HCT116 (cell line): ENCODE data around the gene SLC12A7. TPM values are rescaled to one million over a fixed set of nuclear protein-coding genes. Genes with fewer than 3 reads are reported as not detected.

Experiments
- ATAC-seq: fragments of 200-7000 bp; cut with Tn5 transposase; 2 replicates; pipeline ENCODE4 v1.9.1; 2020; ENCODE audit warnings: mild to moderate bottlenecking, moderate library complexity
- BruUV-seq: library from RNA; stranded (reverse); fragments of 400-500 nt; replicated peaks from 2 replicates; lab custom pipeline; 2021; lab: Mats Ljungman, UMichigan
- CTCF ChIA-PET: fragments of 300-600 bp; sonication (Branson Sonifier 250); formaldehyde crosslinking; loops from one replicate; lab custom pipeline; 2021; ENCODE audit warnings: antibody characterized with exemption; lab: Charles Lee
- POLR2A ChIA-PET: fragments of 300-600, 350-600 bp; sonication (Branson Sonifier 250); formaldehyde crosslinking; loops from one replicate; lab custom pipeline; 2021; ENCODE audit warnings: antibody characterized with exemption; lab: Charles Lee
- RAD21 ChIA-PET, 2 experiments: fragments of 300-600 bp; sonication (Branson Sonifier 250); formaldehyde crosslinking; loops; one replicate each; lab custom pipeline; 2023; ENCODE audit warnings: low total read pairs in 2 of 2; ENCODE audit not compliant: uncharacterized antibody in 2 of 2, unreplicated experiment in 2 of 2, low non-redundant PET in 1 of 2; lab: Charles Lee
- DNase-seq: peaks from one replicate; pipeline ENCODE4 v3.0.0-alpha.2; 2010; ENCODE audit warnings: low read depth, low spot score
- H2AFZ ChIP-seq: fragments of 200-600 bp; shearing (Covaris generic), sonication (generic); 2 replicates; pipeline ENCODE4 v1.6.1; 2017; ENCODE audit warnings: low read depth, mixed run types, mixed read lengths, antibody characterized with exemption, low read length; ENCODE audit not compliant: poor library complexity, severe bottlenecking
- H3K27ac ChIP-seq: 2 replicates; pipeline ENCODE4 v1.5.1; 2012; ENCODE audit warnings: low read depth, low read length
- H3K27me3 ChIP-seq: fragments of 200-600 bp; sonication (generic); 2 replicates; pipeline ENCODE4 v1.6.1; 2016; ENCODE audit warnings: mixed run types, low read length, mixed read lengths; ENCODE audit not compliant: insufficient read depth
- H3K36me3 ChIP-seq, 2 experiments: fragments of 200-500 bp in 1 of 2; fragments of 200-600 bp in 1 of 2; sonication (Bioruptor generic) in 1 of 2; sonication (generic) in 1 of 2; 2 replicates each; pipeline versions ENCODE4 v1.5.1 to v1.6.1; 2014 to 2016; ENCODE audit warnings: low read length in 2 of 2, inconsistent platforms in 1 of 2, mixed read lengths in 1 of 2, mixed run types in 1 of 2; ENCODE audit not compliant: insufficient read depth in 2 of 2, control insufficient read depth in 1 of 2
- H3K4me1 ChIP-seq, 2 experiments: fragments of 200-600 bp in 1 of 2; sonication (generic) in 1 of 2; 2 replicates each; pipeline versions ENCODE4 v1.5.1 to v1.6.1; 2012 to 2017; ENCODE audit warnings: low read length in 2 of 2, inconsistent platforms in 1 of 2, mild to moderate bottlenecking in 1 of 2, mixed read lengths in 1 of 2, mixed run types in 1 of 2, moderate library complexity in 1 of 2; ENCODE audit not compliant: insufficient read depth in 2 of 2, control insufficient read depth in 1 of 2
- H3K4me2 ChIP-seq: fragments of 200-600 bp; sonication (generic); 2 replicates; pipeline ENCODE4 v1.6.1; 2017; ENCODE audit warnings: mixed run types, low read length, mixed read lengths
- H3K4me3 ChIP-seq, 2 experiments: fragments of 200-600 bp in 1 of 2; sonication (generic) in 1 of 2; replicated peaks in 1 of 2; 2 replicates each; pipeline ENCODE4 v1.5.1; 2011 to 2016; ENCODE audit warnings: low read length in 2 of 2, control low read depth in 1 of 2, low read depth in 1 of 2, mild to moderate bottlenecking in 1 of 2, mixed read lengths in 1 of 2, mixed run types in 1 of 2
- H3K79me2 ChIP-seq: fragments of 200-600 bp; sonication (generic); 2 replicates; pipeline ENCODE4 v1.6.1; 2017; ENCODE audit warnings: mild to moderate bottlenecking, mixed run types, low read length, moderate library complexity, mixed read lengths; ENCODE audit not compliant: insufficient read depth
- H3K9ac ChIP-seq: fragments of 200-600 bp; sonication (generic); 2 replicates; pipeline ENCODE4 v1.6.1; 2016; ENCODE audit warnings: low read length, mixed read lengths
- H3K9me2 ChIP-seq: fragments of 200-600 bp; sonication (generic), shearing (Covaris generic); 2 replicates; pipeline ENCODE4 v1.6.1; 2017; ENCODE audit warnings: mixed run types, mild to moderate bottlenecking, moderate library complexity; ENCODE audit not compliant: insufficient read depth
- H3K9me3 ChIP-seq, 2 experiments: fragments of 200-500 bp in 1 of 2; fragments of 200-600 bp in 1 of 2; sonication (Bioruptor generic) in 1 of 2; sonication (generic) in 1 of 2; 2 replicates each; pipeline ENCODE4 v1.6.1; 2014 to 2017; ENCODE audit warnings: low read length in 2 of 2, mixed read lengths in 2 of 2, inconsistent platforms in 1 of 2, low read depth in 1 of 2, mild to moderate bottlenecking in 1 of 2, mixed run types in 1 of 2, moderate library complexity in 1 of 2; ENCODE audit not compliant: control insufficient read depth in 1 of 2, insufficient read depth in 1 of 2
- H4K20me1 ChIP-seq: fragments of 200-600 bp; sonication (generic), shearing (Covaris generic); 2 replicates; pipeline ENCODE4 v1.6.1; 2017; ENCODE audit warnings: mixed run types, mild to moderate bottlenecking, moderate library complexity; ENCODE audit not compliant: insufficient read depth
- CBX3 ChIP-seq: IDR thresholded peaks from 2 replicates; pipeline ENCODE4 v1.6.1; 2012; ENCODE audit warnings: low read depth
- CEBPB ChIP-seq: IDR thresholded peaks from 2 replicates; pipeline ENCODE4 v1.6.1; 2012; ENCODE audit warnings: low read depth
- CTCF ChIP-seq, 3 experiments: fragments of 200-600 bp in 1 of 3; sonication (generic) in 1 of 3; IDR thresholded peaks in 2 of 3; conservative IDR thresholded peaks in 1 of 3; 2 replicates each; pipeline ENCODE4 v1.5.1; 2012 to 2017; ENCODE audit warnings: low read depth in 2 of 3, low read length in 2 of 3, antibody characterized with exemption in 1 of 3, borderline replicate concordance in 1 of 3, control low read depth in 1 of 3, mild to moderate bottlenecking in 1 of 3, mixed read lengths in 1 of 3, mixed run types in 1 of 3, moderate library complexity in 1 of 3; ENCODE audit not compliant: insufficient read depth in 1 of 3
- EZH2 ChIP-seq: fragments of 200-600 bp; sonication (generic); IDR thresholded peaks from 2 replicates; pipeline ENCODE4 v1.6.1; 2017; ENCODE audit warnings: antibody characterized with exemption, mixed run types
- FOSL1 ChIP-seq: IDR thresholded peaks from 2 replicates; pipeline ENCODE4 v1.6.1; 2012; ENCODE audit warnings: low read depth
- SIN3A ChIP-seq: IDR thresholded peaks from 2 replicates; pipeline ENCODE4 v1.6.1; 2012; ENCODE audit warnings: low read depth
- SRF ChIP-seq: IDR thresholded peaks from 2 replicates; pipeline ENCODE4 v1.6.1; 2012; ENCODE audit warnings: low read depth
- TCF7L2 ChIP-seq: IDR thresholded peaks from 2 replicates; pipeline ENCODE4 v1.7.0; 2011; ENCODE audit warnings: borderline replicate concordance, inconsistent platforms; ENCODE audit not compliant: insufficient read depth, insufficient read length; ENCODE audit errors: extremely low read depth
- intact Hi-C: fragments of 100-400 bp; cut with micrococcal nuclease; formaldehyde crosslinking; loops from 2 replicates; pipeline ENCODE4 v1.10.0; 2022
- total RNA-seq: library from RNA; stranded (reverse); gene quantifications from one replicate; pipeline ENCODE4 v1.2.1, GENCODE V29; 2021; ENCODE audit not compliant: unreplicated experiment
- TF ChIP-seq, protein P1 (sequence below): IDR thresholded peaks from 2 replicates; pipeline ENCODE4 v1.6.1; 2011; ENCODE audit warnings: mild to moderate bottlenecking, low read length, moderate library complexity; ENCODE audit not compliant: insufficient replicate concordance; ENCODE audit errors: extremely low read depth
- TF ChIP-seq, protein P2 (sequence below): IDR thresholded peaks from 2 replicates; pipeline ENCODE4 v1.6.1; 2012

The SLC12A7 gene
- total RNA-seq, 1 experiment from 2014 or later = 29.6 TPM

DNA sequence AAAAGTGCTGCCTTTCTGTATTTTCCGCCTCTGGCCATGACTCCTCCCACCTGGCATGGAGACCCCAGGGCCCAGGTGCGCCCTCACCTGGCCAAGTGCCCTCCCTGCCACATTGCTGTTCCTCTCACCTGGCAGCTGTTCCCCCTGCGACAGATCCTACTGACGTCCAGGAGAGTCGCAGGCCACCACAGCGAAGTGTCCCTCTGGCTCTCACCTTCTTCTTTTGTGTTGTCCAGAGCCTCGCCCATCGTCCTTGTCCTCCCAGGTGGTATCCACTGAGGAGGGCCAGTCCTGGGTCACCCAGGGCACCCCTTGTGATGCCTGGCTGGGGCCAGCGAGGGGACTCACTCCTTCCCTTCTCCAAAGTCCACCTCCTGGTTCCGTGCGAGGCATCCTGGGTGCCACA is 100.6 kb downstream of the SLC12A7 start:
- BruUV-seq = no TSS peak
- peaks cover 0 to 4% of the 10 kb centered on the region in 2 experiments; a peak in 1 of 4 replicates for H3K36me3 ChIP-seq
- peak; percentile 70 for ATAC-seq
- TF ChIP-seq CBX3 (no peak), CTCF (IDR thresholded peaks at IDR 0.05 in 2 of 3, conservative IDR thresholded peaks at IDR 0.05 in 1 of 3; ENCODE audit: borderline replicate concordance in 1 of 3, insufficient read depth in 1 of 3, low read depth in 2 of 3, low read length in 2 of 3) (peak in 2 of 3 experiments; percentile 88 to 97; a peak in 4 of 6 replicates)
- no peaks in the 10 kb centered on the region; the same call in 1 of the 2 replicates for H4K20me1 ChIP-seq
- ChIA-PET CTCF (interaction anchor here (0.9 to 2.3 kb wide), 9 partner anchors 9 to 163 kb away, joined by 3 to 28 read pairs (median 6); no protein-coding TSS in a partner anchor), POLR2A (interaction anchor here (1.7 kb wide), 1 partner anchor 156 kb away, joined by 4 read pairs; no protein-coding TSS in a partner anchor), RAD21 (interaction anchor here in 1 of 2 experiments (1.0 kb wide), 1 partner anchor 76 kb away, joined by 4 read pairs; no protein-coding TSS in a partner anchor)
- H3K27me3 ChIP-seq = no peaks in the 10 kb centered on the region
- intact Hi-C loops = loop anchor here (1.0 kb wide), 1 partner anchor 88 kb away; no protein-coding TSS in a partner anchor
- no peak overlapping the region for H3K27ac ChIP-seq
- no peaks in the 10 kb centered on the region for H3K9me3 ChIP-seq
- no peak overlapping the region for H3K4me3 ChIP-seq
- H3K4me2 ChIP-seq = peak overlapping the region; percentile 77
- H2AFZ ChIP-seq = no peak overlapping the region
- no peak overlapping the region for H3K9ac ChIP-seq
- no peaks in the 10 kb centered on the region for H3K9me2 ChIP-seq
- H3K79me2 ChIP-seq = no peaks in the 10 kb centered on the region
- no peak for DNase-seq
- peaks cover 17 to 35% of the 10 kb centered on the region in 2 experiments for H3K4me1 ChIP-seq

DNA sequence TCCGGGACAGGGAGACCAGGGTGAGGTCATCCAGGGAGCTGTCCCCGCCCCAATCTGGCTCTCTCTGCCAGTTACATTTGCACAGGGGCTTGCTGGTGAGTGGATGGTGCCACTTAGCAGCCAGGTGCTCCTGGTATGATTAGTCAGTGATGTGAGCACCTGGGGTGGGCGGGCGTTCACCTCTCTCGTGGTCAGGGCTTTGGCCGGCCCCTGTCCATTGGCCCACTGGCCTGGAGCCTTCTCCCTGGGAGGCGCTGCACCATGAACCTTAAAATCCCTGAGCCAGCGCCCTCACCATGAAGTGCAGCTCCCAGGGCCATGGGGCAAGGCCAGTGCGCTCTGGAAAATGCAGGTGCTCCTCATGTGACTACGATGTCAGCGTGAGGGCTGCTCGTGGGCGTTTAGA is 101.2 kb downstream of the SLC12A7 start:
- ChIA-PET CTCF (interaction anchor here (0.9 to 2.3 kb wide), 9 partner anchors 9 to 163 kb away, joined by 3 to 28 read pairs (median 6); no protein-coding TSS in a partner anchor), POLR2A (interaction anchor here (0.6 to 1.7 kb wide), 2 partner anchors 11 to 157 kb away, joined by 3 to 4 read pairs; no protein-coding TSS in a partner anchor), RAD21 (interaction anchor here in 1 of 2 experiments (1.0 kb wide), 1 partner anchor 76 kb away, joined by 4 read pairs; no protein-coding TSS in a partner anchor)
- no peak overlapping the region for H2AFZ ChIP-seq
- H3K27ac ChIP-seq = no peak overlapping the region; the same call in 1 of the 2 replicates
- BruUV-seq = no TSS peak
- H3K36me3 ChIP-seq = 0 out of 4 replicates have a peak, but pooled peaks cover 0 to 4% of the 10 kb centered on the region in 2 experiments
- TF ChIP-seq CEBPB = no peak
- no peak for TF ChIP-seq EZH2
- TF ChIP-seq, protein P1, sequence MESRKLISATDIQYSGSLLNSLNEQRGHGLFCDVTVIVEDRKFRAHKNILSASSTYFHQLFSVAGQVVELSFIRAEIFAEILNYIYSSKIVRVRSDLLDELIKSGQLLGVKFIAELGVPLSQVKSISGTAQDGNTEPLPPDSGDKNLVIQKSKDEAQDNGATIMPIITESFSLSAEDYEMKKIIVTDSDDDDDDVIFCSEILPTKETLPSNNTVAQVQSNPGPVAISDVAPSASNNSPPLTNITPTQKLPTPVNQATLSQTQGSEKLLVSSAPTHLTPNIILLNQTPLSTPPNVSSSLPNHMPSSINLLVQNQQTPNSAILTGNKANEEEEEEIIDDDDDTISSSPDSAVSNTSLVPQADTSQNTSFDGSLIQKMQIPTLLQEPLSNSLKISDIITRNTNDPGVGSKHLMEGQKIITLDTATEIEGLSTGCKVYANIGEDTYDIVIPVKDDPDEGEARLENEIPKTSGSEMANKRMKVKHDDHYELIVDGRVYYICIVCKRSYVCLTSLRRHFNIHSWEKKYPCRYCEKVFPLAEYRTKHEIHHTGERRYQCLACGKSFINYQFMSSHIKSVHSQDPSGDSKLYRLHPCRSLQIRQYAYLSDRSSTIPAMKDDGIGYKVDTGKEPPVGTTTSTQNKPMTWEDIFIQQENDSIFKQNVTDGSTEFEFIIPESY = no peak
- no peak for TF ChIP-seq SRF
- TF ChIP-seq TCF7L2 = no peak
- no peak for TF ChIP-seq CBX3
- TF ChIP-seq, protein P2, sequence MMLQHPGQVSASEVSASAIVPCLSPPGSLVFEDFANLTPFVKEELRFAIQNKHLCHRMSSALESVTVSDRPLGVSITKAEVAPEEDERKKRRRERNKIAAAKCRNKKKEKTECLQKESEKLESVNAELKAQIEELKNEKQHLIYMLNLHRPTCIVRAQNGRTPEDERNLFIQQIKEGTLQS = no peak
- no peak for TF ChIP-seq FOSL1
- TF ChIP-seq SIN3A = no peak
- ATAC-seq = peak; percentile 5; the same call in 1 of the 2 replicates
- H3K27me3 ChIP-seq = no peaks in the 10 kb centered on the region
- H3K4me3 ChIP-seq = no peak overlapping the region
- H3K9me2 ChIP-seq = no peaks in the 10 kb centered on the region
- H3K4me2 ChIP-seq = peak overlapping the region; percentile 77
- intact Hi-C loops = loop anchor here (1.0 kb wide), 1 partner anchor 87 kb away; no protein-coding TSS in a partner anchor
- H3K9me3 ChIP-seq = no peaks in the 10 kb centered on the region
- DNase-seq = no peak
- H3K4me1 ChIP-seq = peaks cover 17 to 35% of the 10 kb centered on the region in 2 experiments
- H4K20me1 ChIP-seq = no peaks in the 10 kb centered on the region; the same call in 1 of the 2 replicates
- H3K79me2 ChIP-seq = no peaks in the 10 kb centered on the region
- no peak overlapping the region for H3K9ac ChIP-seq
